Posterior vena cava (tissue), 2 donors: ENCODE measurements around the gene DDHD1. TPM values are rescaled to one million over a fixed set of nuclear protein-coding genes. Genes with fewer than 3 reads are reported as not detected.
"Not testable (repeated sequence)": the region's sequence is repeated elsewhere in the genome, so short reads cannot be mapped to it uniquely, and the experiment has no call there.

Experiments
- DNase-seq: peaks from one replicate; pipeline ENCODE4 v3.0.0-alpha.2; 2020; ENCODE audit warnings: low spot score
- intact Hi-C, 2 donors: fragments of 100-400 bp; cut with DNase I; formaldehyde crosslinking; loops; one replicate each; pipeline versions ENCODE4 v1.14.1 to v1.14.2; 2022 to 2023
- total RNA-seq, 2 donors: library from RNA; stranded (reverse); fragmentation: NEBNext Ultra II Directional; extraction: Animal tissue kit (Norgen Biotek cat#: 25700); gene quantifications; one replicate each; pipeline ENCODE4 v1.2.1, GENCODE V29; 2021
- donor health status: DM: yes; HTN: yes; CAD: no.
- donor health status: DM: yes; HTN: yes; CAD: no.

DDHD1 gene
- total RNA-seq, 2 donors from 2014 or later: 15.8 to 20.1 TPM

GRCh38 chr14:53113989-53114388 is 39.1 kb downstream of the DDHD1 start:
- DNase-seq: no peak
- intact Hi-C loops: no loop called here

DNA sequence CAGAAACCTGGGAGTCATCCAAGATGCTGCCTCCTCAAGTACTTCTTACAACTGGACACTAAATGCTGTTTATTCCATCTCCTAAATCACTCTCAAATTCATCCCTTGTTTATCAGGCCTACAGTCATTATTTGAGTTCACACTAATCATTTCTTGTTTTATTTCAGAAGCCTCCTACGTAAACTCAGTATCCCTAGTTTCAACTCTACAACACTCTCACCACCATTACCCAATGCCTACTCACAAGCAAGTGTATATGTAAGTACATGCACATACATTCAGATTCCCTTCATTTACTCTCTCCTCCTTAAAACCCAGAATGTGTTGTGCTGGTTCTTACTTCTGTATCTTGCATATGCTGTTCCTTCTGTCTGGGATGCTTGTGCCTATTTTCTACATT is 43.0 kb downstream of the DDHD1 start:
- intact Hi-C loops: no loop called here
- DNase-seq: no peak

DNA sequence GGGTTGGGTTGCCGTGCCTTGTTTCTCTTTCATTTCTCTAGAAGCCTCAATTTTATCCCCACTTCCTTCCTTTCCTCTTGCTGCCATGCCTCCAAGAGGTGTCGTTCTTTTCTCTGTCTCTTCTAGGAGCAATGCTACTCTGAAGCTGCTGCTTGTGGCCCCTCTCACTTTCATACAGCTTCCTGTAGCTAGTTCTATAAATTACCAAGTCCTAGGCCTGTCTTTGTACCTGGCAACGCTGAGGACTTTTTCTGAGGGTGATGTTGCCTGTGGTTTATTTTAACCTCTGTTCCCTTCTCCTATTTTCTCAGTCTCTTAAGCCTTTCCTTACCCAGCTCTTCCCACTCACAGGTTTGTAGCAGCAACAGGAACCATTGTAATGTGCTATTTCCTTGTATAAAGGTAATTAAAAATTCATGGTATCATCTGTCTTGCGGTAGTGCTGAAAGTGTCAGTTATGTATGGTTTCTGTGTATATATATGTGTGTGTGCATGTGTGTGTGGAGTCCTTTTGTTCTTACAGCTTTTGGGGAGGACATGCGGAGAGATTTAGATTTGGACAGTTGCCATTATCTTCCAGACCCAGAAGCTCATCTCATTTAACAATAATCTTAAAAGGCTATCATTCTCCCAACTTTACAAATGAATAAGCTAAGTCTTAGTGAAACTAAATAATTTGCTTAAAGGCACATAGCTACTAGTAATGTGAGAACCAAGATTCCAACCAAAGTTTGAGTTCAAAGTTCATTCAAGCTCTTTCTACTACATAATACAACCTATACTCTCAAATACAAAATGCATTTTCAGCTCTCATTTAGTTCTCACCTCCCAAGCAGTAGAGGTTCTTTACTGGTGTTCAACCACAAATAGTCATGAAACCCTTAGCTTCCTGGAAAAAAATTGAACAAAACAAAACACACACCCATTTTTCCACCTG is 43.8 kb downstream of the DDHD1 start:
- DNase-seq: no peak
- intact Hi-C loops: no loop called here

DNA sequence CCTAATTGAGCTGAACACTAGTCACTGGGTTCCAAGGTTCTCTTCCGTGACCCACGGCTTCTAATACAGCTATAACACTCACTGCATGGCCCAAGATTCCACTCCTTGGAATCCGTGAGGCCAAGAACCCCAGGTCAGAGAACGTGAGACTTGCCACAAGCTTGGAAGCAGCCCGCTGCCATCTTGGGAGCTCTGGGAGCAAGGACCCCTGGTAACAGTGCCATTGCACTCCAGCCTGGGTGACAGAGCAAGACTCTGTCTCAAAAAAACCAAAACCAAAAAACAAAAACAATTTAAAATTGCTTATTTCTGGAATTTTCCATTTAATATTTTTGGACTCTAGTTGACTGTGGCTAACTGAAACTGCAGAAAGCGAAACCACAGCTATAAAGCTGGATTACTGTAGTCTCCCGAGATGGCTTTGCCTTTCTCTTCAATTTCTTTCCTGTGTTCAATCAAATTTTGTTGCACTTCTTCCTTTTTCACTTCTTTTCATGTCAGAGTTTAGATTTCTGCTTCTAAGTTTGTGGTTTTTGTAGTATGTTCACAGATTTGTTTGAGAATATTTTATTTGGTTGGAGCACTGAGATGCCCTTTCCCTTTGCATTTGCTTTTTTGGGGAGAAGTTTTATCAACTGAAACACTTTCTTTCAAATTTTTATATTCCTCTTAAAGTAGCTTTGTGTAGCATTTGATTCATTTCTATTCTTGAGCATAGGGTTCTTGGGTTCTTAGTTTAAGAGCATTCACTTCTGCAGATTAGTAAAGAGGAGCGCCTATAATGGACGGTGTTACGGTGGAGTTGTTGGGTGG is 44.6 kb downstream of the DDHD1 start:
- intact Hi-C loops: no loop called here
- no peak for DNase-seq

DNA sequence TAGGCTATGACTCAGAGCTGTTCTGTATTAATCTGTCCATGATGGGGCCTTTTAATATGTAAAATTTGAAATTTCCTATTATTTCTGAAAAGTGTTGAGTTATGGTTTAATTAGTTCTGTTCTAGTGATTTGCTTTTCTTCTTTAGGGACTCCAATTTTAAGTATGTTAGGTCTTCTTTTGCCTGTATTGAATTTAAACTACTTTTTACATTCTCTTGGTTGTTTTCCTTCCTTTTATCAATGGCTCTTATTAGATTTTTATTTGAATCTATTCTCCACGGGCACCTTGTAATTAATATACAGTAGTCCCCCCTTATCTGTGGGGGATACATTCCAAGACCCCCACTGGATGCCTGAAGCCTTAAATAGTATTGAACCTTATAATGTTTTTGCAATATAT is 46.4 kb downstream of the DDHD1 start:
- intact Hi-C loops: no loop called here
- no peak for DNase-seq

GRCh38 chr14:53103636-53104340 is 49.3 kb downstream of the DDHD1 start:
- intact Hi-C loops: no loop called here
- no peak for DNase-seq

DNA sequence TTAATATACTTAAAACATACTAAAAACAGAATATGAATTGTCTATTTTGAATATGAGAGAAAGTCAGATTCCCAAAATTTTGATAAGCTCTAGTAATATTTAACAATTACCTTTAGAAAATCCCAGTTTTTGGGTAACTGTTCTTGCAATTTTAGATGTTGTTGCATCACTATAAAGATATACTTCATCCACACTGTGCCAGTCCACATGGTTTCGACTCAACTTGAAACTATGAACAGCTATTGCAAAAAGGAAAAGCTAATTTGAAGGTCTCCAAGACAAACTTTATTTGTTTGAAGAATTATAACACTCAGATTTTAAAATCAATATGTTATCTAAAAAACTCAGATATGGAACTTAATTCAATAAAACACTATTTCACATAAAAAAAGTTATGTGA is 59.9 kb downstream of the DDHD1 start:
- DNase-seq: no peak

DNA sequence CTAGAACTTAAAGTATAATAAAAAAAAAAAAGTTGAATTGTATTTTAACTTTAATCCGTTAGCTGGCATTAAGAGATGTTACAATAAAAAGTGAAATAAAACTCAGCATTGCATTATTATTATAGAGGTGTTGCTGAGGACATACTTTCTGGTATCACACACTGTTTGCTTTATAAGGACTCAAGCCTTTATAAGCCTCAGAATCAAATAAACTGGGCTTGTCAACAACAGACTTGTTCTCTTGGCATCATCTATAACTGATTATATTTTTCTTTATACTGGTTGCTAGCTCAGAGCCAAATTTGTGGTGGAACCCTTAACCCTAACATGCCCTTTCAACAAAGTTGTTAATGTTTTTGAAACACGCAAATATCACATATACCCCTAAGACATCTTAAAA is 62.3 kb downstream of the DDHD1 start:
- intact Hi-C loops: no loop called here
- no peak for DNase-seq

More for the DNA sequence above, 59.9 kb downstream of the DDHD1 start:
- intact Hi-C loops: no loop called here

- peak; percentile 66 for DNase-seq
- intact Hi-C loops: not testable (repeated sequence)
Measured at GRCh38 chr14:53084954-53085353, 68.2 kb downstream of the DDHD1 start.

DNA sequence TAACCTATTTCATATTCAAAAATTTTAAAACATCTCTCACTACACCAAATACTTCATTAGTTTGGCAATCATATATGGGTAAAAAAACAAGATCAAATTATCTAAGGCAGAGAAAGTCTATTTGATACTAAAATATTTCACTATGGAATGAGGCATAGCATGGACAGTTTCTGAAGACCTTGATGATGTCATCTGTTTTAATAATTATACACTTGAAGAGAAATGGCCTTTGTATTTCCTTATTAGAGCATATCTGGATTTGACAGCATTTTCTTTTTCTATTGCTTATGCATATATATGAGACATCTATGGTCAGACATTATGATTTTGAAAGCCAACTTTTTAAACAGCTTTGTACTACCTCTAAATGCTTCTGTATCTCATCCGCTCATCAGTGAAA is 88.6 kb downstream of the DDHD1 start:
- no peak for DNase-seq
- intact Hi-C loops: no loop called here

DNA sequence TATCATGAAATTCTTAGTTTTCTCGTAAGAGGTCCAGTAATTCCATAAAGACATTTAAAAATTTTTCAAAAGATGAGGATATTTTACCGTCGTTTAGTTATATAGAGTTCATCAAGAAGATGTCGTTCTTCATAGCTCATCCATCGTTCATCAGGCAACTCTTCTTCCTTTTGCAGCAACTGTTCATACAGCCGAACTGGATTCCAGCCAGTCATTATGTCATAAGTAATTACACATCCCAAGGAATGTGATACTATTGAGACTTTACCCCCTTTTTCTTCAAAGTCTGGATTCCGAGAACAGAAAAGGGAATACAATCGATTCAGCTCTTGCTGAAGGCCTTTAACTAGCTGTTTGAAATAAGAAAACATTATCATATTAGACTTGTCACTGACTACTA is 90.3 kb downstream of the DDHD1 start:
- intact Hi-C loops: no loop called here
- no peak for DNase-seq

DNA sequence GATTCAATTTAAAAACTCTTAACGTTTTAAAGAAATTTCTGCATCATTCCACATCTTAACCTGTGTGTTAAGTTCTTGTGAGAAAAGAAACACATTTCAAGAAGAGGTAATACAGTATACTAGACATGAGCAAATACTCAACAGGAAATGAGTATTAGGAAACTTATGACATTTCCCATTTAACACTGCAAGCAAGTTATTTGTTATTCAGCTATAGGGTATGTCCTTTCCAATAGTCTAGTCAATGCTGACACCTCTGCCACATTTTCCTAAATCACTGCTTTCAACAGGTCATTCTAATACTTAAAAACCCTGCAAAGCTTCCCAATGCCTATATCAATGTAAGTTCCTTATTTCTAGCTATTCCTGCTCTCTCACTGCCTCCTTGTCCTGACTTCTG is 93.1 kb downstream of the DDHD1 start:
- intact Hi-C loops: no loop called here
- DNase-seq: no peak

DNA sequence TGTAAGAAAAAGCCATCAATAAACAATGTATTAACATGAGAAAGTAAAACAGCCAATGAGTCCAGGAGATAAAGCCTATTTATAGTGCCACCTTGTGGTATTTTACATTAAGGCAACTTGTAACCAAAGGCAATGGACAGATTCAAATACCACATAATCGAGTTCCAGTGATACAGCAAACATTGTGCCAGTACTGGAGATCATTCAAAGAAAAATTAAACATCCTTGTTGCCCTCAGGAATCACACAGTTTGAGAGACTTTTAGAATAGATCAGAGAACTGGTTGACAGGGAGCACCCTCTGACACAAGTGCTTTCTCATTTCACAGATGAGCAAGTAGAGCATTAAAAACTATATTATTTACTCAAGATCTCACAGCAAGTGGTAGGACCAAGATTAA is 98.1 kb downstream of the DDHD1 start:
- DNase-seq: no peak
- intact Hi-C loops: loop anchor here in 1 of 2 donors (10.0 kb wide), 1 partner anchor 90 kb away; no protein-coding TSS in a partner anchor

- DNase-seq: no peak
- intact Hi-C loops: loop anchor here in 1 of 2 donors (10.0 kb wide), 1 partner anchor 90 kb away; no protein-coding TSS in a partner anchor
Measured at GRCh38 chr14:53054457-53054856, 98.7 kb downstream of the DDHD1 start.

DNA sequence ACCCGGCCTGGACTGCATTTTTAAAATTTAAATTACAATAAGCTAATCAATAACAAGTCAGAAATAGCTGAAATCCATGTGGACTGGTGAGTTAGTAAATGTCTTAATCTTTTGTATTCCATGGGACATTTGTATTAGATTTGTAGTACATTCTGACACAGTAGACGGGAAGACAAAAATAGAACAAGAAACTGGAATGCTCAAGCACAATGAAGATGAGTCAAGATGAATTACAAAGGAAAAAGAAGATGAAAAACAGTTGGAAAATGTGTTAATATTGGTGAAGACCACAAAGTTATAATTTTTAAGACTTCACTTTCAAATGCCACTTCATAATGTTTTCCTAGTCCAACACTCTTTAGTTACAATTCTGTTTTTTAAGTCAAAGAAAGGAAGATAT is 104.5 kb downstream of the DDHD1 start:
- intact Hi-C loops: no loop called here
- DNase-seq: no peak

- intact Hi-C loops: no loop called here
- no peak for DNase-seq
Measured at GRCh38 chr14:53047307-53048069, 105.6 kb downstream of the DDHD1 start.

DNA sequence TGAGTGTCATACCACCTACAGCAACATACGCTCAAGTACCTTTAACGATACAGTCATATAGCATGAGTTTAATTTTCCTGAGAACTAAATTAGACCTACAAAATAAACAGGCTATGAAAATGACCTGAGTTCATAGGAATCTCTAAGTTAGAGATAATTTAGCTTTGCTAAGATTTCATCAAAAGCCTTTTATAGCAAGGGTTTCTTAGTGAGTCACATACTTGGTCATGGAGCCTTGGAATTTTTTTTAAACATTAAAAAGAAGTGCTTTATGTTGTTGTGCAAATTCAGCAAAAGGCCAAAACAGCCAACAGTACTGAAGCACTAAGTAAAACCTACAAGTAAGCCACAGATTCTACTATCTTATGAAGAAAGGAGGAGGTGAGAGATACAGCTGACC is 108.6 kb downstream of the DDHD1 start:
- no peak for DNase-seq
- intact Hi-C loops: loop anchor here in 1 of 2 donors (2.0 kb wide), 1 partner anchor 50 kb away; no protein-coding TSS in a partner anchor

DNA sequence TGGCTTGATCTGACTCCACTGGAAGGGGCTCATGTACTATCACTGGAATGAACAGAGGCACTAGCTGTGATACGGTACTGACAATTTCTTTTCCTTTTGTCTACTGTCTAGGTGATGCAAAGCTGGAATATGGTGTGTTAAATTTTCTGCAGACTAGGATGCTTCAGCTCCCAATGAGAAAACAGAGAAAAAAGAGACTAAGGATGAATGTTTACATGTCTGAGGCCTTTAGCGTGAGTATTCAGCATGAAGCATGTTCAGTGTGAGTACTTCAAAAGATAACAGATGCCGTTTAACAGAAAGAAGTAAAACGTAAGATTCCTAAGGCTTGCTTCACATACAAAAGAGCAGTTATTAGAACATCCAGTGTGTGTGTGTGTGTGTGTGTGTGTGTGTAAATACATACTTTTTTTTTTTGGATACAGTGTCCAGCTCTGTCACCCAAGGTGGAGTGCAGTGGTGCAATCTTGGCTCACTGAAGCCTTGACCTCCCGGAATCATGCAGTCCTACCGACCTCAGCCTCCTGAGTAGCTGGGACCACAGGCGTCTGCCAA is 110.0 kb downstream of the DDHD1 start:
- intact Hi-C loops: no loop called here
- no peak for DNase-seq

GRCh38 chr14:53042480-53042879 is 110.6 kb downstream of the DDHD1 start:
- intact Hi-C loops: no loop called here
- DNase-seq: no peak
